GM12873 (cell line): ENCODE data around the gene FAM135A.
A peak's percentile ranks its signal among the peaks of the same experiment; 100 is the strongest.

Experiments used
- CTCF ChIP-seq: IDR thresholded peaks from 2 replicates; pipeline ENCODE4 v1.5.1; 2012; ENCODE audit warnings: low read depth, mild to moderate bottlenecking, moderate library complexity, low read length, control low read depth; ENCODE audit not compliant: insufficient read depth; ENCODE audit errors: missing control alignments

FAM135A gene

DNA sequence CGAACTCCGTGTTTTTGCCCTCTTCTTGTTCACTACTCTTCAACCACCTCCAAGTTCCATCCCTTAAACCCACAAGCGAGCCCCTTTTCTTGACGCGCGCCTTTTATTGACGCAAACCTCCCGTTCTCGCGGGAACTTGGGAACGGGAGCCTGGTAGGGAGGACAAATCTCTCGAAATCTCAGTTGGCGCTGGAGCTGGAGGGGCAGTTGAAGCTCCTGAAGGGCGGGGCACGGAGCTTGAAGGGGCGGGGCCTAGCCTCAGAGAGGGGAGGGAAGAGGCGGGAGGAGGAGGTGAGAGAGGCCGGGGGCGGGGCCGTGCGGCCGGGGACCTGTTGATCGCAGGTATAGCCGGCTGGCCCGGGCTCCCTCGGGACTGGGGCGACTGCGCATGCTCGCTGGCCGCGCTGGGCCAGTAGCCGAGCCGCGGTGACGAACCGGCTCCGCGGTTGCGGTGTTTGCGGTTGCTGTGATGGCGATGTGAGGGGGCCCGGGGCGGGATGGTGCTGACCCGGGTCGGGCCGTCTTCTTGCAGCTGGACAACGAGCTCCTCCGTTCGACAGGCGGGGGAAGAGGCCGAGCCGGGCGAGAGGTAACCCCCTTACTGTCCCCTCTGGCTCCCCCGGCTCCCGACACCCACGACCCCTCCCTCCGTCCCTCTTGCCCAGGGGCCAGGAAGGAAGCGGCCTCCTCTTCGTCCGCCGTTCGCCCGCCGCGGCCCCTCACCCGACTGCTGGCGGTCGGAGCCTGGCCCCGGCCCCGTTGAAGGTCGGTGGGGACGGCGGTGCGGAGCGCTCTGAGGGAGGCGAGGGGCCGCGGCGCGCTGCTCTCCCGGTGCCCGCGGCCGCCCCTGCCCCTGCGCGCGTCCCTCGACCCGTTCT, at the start of gene FAM135A:
Gene FAM135A, plus strand, starts transcription at position 395 of the 878 bp plus-strand sequence. CDS start 14,835 bp downstream, outside the sequence.
- no peak for TF ChIP-seq CTCF

DNA sequence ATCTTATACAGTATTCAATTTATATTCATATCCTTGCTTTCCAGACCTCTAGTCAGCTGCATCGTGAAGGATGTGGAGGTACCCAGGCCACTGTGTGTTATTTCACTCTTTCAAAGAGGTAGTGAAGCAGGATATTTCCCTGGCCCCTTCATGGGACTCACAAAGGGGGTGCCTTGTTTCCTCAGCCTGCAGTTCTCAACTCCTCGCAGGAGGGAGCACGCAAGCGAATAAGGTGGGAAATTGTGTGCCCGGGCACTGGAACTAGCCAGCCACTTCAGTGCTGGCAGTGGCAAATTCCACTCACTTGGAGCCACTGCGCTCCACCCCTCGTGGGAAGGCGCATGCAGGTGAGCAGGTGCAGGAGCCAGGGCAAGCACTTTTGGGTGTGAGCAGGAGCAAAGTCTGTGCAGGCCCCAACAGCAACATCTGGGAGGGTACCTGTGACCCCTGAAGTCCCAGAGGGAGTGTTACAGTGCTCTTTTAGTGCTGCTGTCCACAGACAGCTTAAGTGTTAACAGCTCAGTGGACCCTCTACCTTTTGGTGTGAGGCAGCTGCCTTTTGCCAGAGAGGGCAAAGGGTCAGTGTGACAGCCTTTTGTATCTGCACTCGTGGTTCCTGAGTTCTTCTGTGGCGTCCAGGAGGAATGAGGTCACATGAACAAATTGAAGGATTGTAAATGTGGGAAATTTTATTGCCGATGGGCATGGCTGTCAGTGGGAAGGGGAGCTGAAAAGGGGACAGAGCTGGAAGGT, 49.4 kb upstream of the FAM135A start:
- no peak for TF ChIP-seq CTCF

DNA sequence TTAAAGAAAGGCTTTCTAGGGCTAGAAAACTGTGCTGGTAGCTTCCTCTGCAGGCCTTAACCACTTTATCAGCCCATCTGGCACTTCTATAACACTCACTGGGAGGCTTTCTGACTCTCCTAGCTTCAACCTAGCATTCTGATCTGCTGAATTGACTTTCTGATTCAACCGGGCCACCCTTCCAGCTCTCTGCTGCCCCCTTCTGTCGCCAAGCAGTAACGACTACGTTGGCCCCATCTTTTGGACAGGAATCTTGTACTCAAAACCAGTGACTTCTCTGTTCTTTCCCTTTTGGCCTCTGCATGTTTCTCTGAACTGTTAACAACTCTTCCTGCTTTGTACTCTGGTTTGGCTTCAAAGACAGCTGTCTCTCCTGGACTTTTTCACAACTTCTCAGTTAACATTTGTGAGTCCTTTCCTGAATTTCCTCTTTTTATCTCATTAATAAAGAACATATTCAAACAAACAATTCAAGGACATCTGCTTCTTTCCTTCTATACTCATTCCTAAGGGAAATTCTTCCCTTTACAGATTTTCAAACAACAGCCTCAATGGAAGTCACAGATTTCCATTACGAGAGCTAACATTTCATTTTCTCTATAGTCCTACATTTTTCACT, 43.9 kb upstream of the FAM135A start:
- peak; percentile 95 for TF ChIP-seq CTCF

DNA sequence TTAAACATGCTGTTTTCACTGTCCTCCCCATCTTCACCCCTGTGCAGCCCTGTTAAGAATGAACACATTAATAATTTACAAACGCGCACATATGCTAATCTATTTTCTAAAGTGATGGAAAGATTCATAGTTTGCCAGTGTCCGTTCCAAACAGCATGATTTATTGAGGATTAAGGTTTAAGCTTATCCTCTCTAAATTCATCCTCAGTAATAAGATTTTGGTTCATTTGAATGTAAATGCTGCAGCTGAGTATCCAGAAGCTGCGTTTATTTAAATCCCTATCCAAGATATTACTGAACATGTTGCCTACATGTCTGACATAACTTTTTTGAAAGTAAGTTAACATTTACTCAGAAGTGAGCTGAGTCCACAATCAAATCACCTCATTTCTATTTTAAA, 42.8 kb upstream of the FAM135A start:
- no peak for TF ChIP-seq CTCF

GRCh38 chr6:70371454-70372105, 41.7 kb upstream of the FAM135A start:
- peak; percentile 63 for TF ChIP-seq CTCF

DNA sequence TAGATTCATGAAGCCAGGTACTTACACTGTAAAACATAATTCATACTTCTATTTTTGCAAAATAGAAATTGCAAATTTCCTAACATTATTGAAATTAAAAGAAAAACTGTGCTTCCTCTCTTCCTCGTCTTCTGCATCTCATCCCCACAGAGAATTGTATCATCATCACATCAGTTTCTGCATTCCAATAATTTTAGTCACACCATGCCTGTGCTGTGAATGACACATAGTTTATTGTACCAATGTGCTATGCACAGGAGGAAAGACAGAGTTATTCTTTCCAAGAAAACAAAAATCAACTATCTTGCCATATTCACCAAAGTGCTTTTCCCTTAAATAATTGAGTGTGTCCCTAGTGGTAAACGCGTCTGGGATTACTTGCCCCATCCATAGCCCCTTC, 38.1 kb upstream of the FAM135A start:
- no peak for TF ChIP-seq CTCF
